ENCODE data around the gene JCAD.
"Not testable (repeated sequence)": the region's sequence is repeated elsewhere in the genome, so short reads cannot be mapped to it uniquely, and the experiment has no call there.

Gene JCAD

GRCh38 chr10:30028006-30028737, 31.2 kb downstream of the JCAD start:
- no peaks in the 10 kb centered on the region for H3K27me3 ChIP-seq (ENCODE audit: control insufficient read depth in 1 of 2, insufficient read depth in 2 of 2, low read length in 2 of 2)
- no peak overlapping the region for H3K27ac ChIP-seq (ENCODE audit: low read depth, low read length)

GRCh38 chr10:30027057-30028005, 32.1 kb downstream of the JCAD start:
- Histone ChIP-seq H3K27me3 (ENCODE audit: control insufficient read depth in 1 of 2, insufficient read depth in 2 of 2, low read length in 2 of 2) (no peaks in the 10 kb centered on the region), H3K4me1 (ENCODE audit: control insufficient read depth in 1 of 2, insufficient read depth in 2 of 2, low read length in 2 of 2) (peaks cover 5 to 16% of the 10 kb centered on the region in 2 donors), H3K36me3 (ENCODE audit: control insufficient read depth in 1 of 2, insufficient read depth in 2 of 2, low read length in 2 of 2) (no peaks in the 10 kb centered on the region), H3K27ac (ENCODE audit: low read depth, low read length) (no peak overlapping the region), H3K9me3 (ENCODE audit: control insufficient read depth in 1 of 2, low read length in 2 of 2) (no peaks in the 10 kb centered on the region), H3K9ac (ENCODE audit: low read depth in 1 of 2, low read length in 2 of 2) (no peak overlapping the region), H3K4me3 (ENCODE audit: low read depth in 1 of 2, low read length in 2 of 2) (peak overlapping the region; percentile 35 to 51)

More at GRCh38 chr10:30028006-30028737, 31.2 kb downstream of the JCAD start:
- H3K9ac ChIP-seq (ENCODE audit: low read depth in 1 of 2, low read length in 2 of 2): no peak overlapping the region
- no peaks in the 10 kb centered on the region for H3K9me3 ChIP-seq (ENCODE audit: control insufficient read depth in 1 of 2, low read length in 2 of 2)
- peak overlapping the region; percentile 35 to 51 for H3K4me3 ChIP-seq (ENCODE audit: low read depth in 1 of 2, low read length in 2 of 2)
- H3K36me3 ChIP-seq (ENCODE audit: control insufficient read depth in 1 of 2, insufficient read depth in 2 of 2, low read length in 2 of 2): no peaks in the 10 kb centered on the region
- H3K4me1 ChIP-seq (ENCODE audit: control insufficient read depth in 1 of 2, insufficient read depth in 2 of 2, low read length in 2 of 2): peaks cover 5 to 16% of the 10 kb centered on the region in 2 donors

- H3K27ac ChIP-seq (ENCODE audit: low read depth, low read length): no peak overlapping the region
- no peaks in the 10 kb centered on the region for H3K9me3 ChIP-seq (ENCODE audit: control insufficient read depth in 1 of 2, low read length in 2 of 2)
- H3K9ac ChIP-seq (ENCODE audit: low read depth in 1 of 2, low read length in 2 of 2): no peak overlapping the region
- H3K36me3 ChIP-seq (ENCODE audit: control insufficient read depth in 1 of 2, insufficient read depth in 2 of 2, low read length in 2 of 2): no peaks in the 10 kb centered on the region
- peak overlapping the region in 1 of 2 donors; percentile 51 for H3K4me3 ChIP-seq (ENCODE audit: low read depth in 1 of 2, low read length in 2 of 2)
- no peaks in the 10 kb centered on the region for H3K27me3 ChIP-seq (ENCODE audit: control insufficient read depth in 1 of 2, insufficient read depth in 2 of 2, low read length in 2 of 2)
- peaks cover 5 to 16% of the 10 kb centered on the region in 2 donors for H3K4me1 ChIP-seq (ENCODE audit: control insufficient read depth in 1 of 2, insufficient read depth in 2 of 2, low read length in 2 of 2)
Observed at GRCh38 chr10:30026578-30026977, 32.8 kb downstream of the JCAD start.

GRCh38 chr10:30026080-30026479, 33.3 kb downstream of the JCAD start:
- H3K9me3 ChIP-seq (ENCODE audit: control insufficient read depth in 1 of 2, low read length in 2 of 2): no peaks in the 10 kb centered on the region
- H3K27me3 ChIP-seq (ENCODE audit: control insufficient read depth in 1 of 2, insufficient read depth in 2 of 2, low read length in 2 of 2): no peaks in the 10 kb centered on the region
- peaks cover 5 to 16% of the 10 kb centered on the region in 2 donors for H3K4me1 ChIP-seq (ENCODE audit: control insufficient read depth in 1 of 2, insufficient read depth in 2 of 2, low read length in 2 of 2)
- H3K4me3 ChIP-seq (ENCODE audit: low read depth in 1 of 2, low read length in 2 of 2): no peak overlapping the region
- H3K27ac ChIP-seq (ENCODE audit: low read depth, low read length): no peak overlapping the region
- no peaks in the 10 kb centered on the region for H3K36me3 ChIP-seq (ENCODE audit: control insufficient read depth in 1 of 2, insufficient read depth in 2 of 2, low read length in 2 of 2)
- H3K9ac ChIP-seq (ENCODE audit: low read depth in 1 of 2, low read length in 2 of 2): no peak overlapping the region

- not testable (repeated sequence) for H3K9me3 ChIP-seq (ENCODE audit: control insufficient read depth in 1 of 2, low read length in 2 of 2); H3K9ac ChIP-seq (ENCODE audit: low read depth in 1 of 2, low read length in 2 of 2); H3K27ac ChIP-seq (ENCODE audit: low read depth, low read length); H3K27me3 ChIP-seq (ENCODE audit: control insufficient read depth in 1 of 2, insufficient read depth in 2 of 2, low read length in 2 of 2); H3K36me3 ChIP-seq (ENCODE audit: control insufficient read depth in 1 of 2, insufficient read depth in 2 of 2, low read length in 2 of 2); H3K4me3 ChIP-seq (ENCODE audit: low read depth in 1 of 2, low read length in 2 of 2)
- peaks cover 5 to 16% of the 10 kb centered on the region in 2 donors for H3K4me1 ChIP-seq (ENCODE audit: control insufficient read depth in 1 of 2, insufficient read depth in 2 of 2, low read length in 2 of 2)
Observed at GRCh38 chr10:30025428-30025827, 34.0 kb downstream of the JCAD start.

- Histone ChIP-seq H3K4me1 (ENCODE audit: control insufficient read depth in 1 of 2, insufficient read depth in 2 of 2, low read length in 2 of 2) (peaks cover 0 to 10% of the 10 kb centered on the region in 2 donors), H3K27me3 (ENCODE audit: control insufficient read depth in 1 of 2, insufficient read depth in 2 of 2, low read length in 2 of 2) (peaks cover 0 to 3% of the 10 kb centered on the region in 2 donors), H3K9ac (ENCODE audit: low read depth in 1 of 2, low read length in 2 of 2) (no peak overlapping the region), H3K9me3 (ENCODE audit: control insufficient read depth in 1 of 2, low read length in 2 of 2) (no peaks in the 10 kb centered on the region), H3K36me3 (ENCODE audit: control insufficient read depth in 1 of 2, insufficient read depth in 2 of 2, low read length in 2 of 2) (no peaks in the 10 kb centered on the region), H3K4me3 (ENCODE audit: low read depth in 1 of 2, low read length in 2 of 2) (no peak overlapping the region), H3K27ac (ENCODE audit: low read depth, low read length) (no peak overlapping the region)
Observed at GRCh38 chr10:30022590-30022989, 36.8 kb downstream of the JCAD start.

- H3K4me3 ChIP-seq (ENCODE audit: low read depth in 1 of 2, low read length in 2 of 2): no peak overlapping the region
- H3K4me1 ChIP-seq (ENCODE audit: control insufficient read depth in 1 of 2, insufficient read depth in 2 of 2, low read length in 2 of 2): no peaks in the 10 kb centered on the region
- no peaks in the 10 kb centered on the region for H3K9me3 ChIP-seq (ENCODE audit: control insufficient read depth in 1 of 2, low read length in 2 of 2)
- H3K27me3 ChIP-seq (ENCODE audit: control insufficient read depth in 1 of 2, insufficient read depth in 2 of 2, low read length in 2 of 2): peaks cover 0 to 3% of the 10 kb centered on the region in 2 donors
- no peak overlapping the region for H3K27ac ChIP-seq (ENCODE audit: low read depth, low read length)
- no peak overlapping the region for H3K9ac ChIP-seq (ENCODE audit: low read depth in 1 of 2, low read length in 2 of 2)
- H3K36me3 ChIP-seq (ENCODE audit: control insufficient read depth in 1 of 2, insufficient read depth in 2 of 2, low read length in 2 of 2): no peaks in the 10 kb centered on the region
Observed at GRCh38 chr10:30019468-30019867, 39.9 kb downstream of the JCAD start.

GRCh38 chr10:30018496-30018895, 40.9 kb downstream of the JCAD start:
- H3K36me3 ChIP-seq (ENCODE audit: control insufficient read depth in 1 of 2, insufficient read depth in 2 of 2, low read length in 2 of 2): no peaks in the 10 kb centered on the region
- no peaks in the 10 kb centered on the region for H3K9me3 ChIP-seq (ENCODE audit: control insufficient read depth in 1 of 2, low read length in 2 of 2)
- H3K27ac ChIP-seq (ENCODE audit: low read depth, low read length): no peak overlapping the region

GRCh38 chr10:30017966-30018365, 41.4 kb downstream of the JCAD start:
- Histone ChIP-seq H3K4me3 (ENCODE audit: low read depth in 1 of 2, low read length in 2 of 2) (no peak overlapping the region), H3K36me3 (ENCODE audit: control insufficient read depth in 1 of 2, insufficient read depth in 2 of 2, low read length in 2 of 2) (no peaks in the 10 kb centered on the region), H3K27ac (ENCODE audit: low read depth, low read length) (no peak overlapping the region), H3K27me3 (ENCODE audit: control insufficient read depth in 1 of 2, insufficient read depth in 2 of 2, low read length in 2 of 2) (peaks cover 0 to 3% of the 10 kb centered on the region in 2 donors), H3K9ac (ENCODE audit: low read depth in 1 of 2, low read length in 2 of 2) (no peak overlapping the region), H3K9me3 (ENCODE audit: control insufficient read depth in 1 of 2, low read length in 2 of 2) (no peaks in the 10 kb centered on the region), H3K4me1 (ENCODE audit: control insufficient read depth in 1 of 2, insufficient read depth in 2 of 2, low read length in 2 of 2) (no peaks in the 10 kb centered on the region)

More at GRCh38 chr10:30018496-30018895, 40.9 kb downstream of the JCAD start:
- Histone ChIP-seq H3K4me3 (ENCODE audit: low read depth in 1 of 2, low read length in 2 of 2) (no peak overlapping the region), H3K9ac (ENCODE audit: low read depth in 1 of 2, low read length in 2 of 2) (no peak overlapping the region), H3K27me3 (ENCODE audit: control insufficient read depth in 1 of 2, insufficient read depth in 2 of 2, low read length in 2 of 2) (peaks cover 0 to 3% of the 10 kb centered on the region in 2 donors), H3K4me1 (ENCODE audit: control insufficient read depth in 1 of 2, insufficient read depth in 2 of 2, low read length in 2 of 2) (no peaks in the 10 kb centered on the region)

GRCh38 chr10:30017556-30017955, 41.8 kb downstream of the JCAD start:
- Histone ChIP-seq H3K4me1 (ENCODE audit: control insufficient read depth in 1 of 2, insufficient read depth in 2 of 2, low read length in 2 of 2) (no peaks in the 10 kb centered on the region), H3K9ac (ENCODE audit: low read depth in 1 of 2, low read length in 2 of 2) (no peak overlapping the region), H3K27ac (ENCODE audit: low read depth, low read length) (no peak overlapping the region), H3K9me3 (ENCODE audit: control insufficient read depth in 1 of 2, low read length in 2 of 2) (no peaks in the 10 kb centered on the region), H3K4me3 (ENCODE audit: low read depth in 1 of 2, low read length in 2 of 2) (no peak overlapping the region), H3K27me3 (ENCODE audit: control insufficient read depth in 1 of 2, insufficient read depth in 2 of 2, low read length in 2 of 2) (peaks cover 0 to 3% of the 10 kb centered on the region in 2 donors), H3K36me3 (ENCODE audit: control insufficient read depth in 1 of 2, insufficient read depth in 2 of 2, low read length in 2 of 2) (no peaks in the 10 kb centered on the region)

All from duodenal mucosa (tissue), 2 donors.